ENCODE results near the gene RHOG. TPM values are rescaled to one million over a fixed set of nuclear protein-coding genes. Genes with fewer than 3 reads are reported as not detected.

Gene RHOG
- total RNA-seq: 17.5 and 21.7 TPM in 2 replicates

DNA sequence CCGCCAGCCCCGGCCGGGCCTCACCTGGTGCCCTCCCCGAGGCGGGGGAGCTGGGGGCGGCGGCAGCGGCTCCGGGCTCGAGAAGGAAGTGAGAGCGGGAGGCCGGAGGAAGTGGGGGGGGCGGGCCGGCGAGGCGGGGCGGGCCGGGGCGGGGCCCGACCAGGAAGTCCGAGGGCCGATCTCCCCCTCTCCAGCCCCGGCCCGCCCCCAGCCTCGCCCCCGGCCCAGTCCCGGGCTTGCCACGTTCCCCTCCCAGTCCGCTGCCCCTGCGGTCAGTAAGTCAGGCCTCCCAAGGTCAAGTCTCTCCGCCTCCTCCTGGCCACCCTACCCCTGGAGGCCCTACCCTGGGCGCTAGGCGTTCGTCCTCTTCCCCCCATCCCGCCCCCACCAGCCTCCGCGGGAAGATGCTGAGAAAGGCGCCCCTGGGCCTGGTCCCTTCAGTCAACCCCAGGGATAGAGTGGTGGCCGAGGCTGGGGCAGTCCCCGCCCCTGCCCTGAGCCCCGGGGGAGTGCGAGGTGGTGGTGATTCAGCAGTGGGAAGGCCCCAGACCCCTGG is at the start of gene RHOG:
RHOG (minus strand) TSS at position 90 of the 556 bp plus-strand sequence. CDS start 12,821 bp downstream, outside the sequence.

DNA sequence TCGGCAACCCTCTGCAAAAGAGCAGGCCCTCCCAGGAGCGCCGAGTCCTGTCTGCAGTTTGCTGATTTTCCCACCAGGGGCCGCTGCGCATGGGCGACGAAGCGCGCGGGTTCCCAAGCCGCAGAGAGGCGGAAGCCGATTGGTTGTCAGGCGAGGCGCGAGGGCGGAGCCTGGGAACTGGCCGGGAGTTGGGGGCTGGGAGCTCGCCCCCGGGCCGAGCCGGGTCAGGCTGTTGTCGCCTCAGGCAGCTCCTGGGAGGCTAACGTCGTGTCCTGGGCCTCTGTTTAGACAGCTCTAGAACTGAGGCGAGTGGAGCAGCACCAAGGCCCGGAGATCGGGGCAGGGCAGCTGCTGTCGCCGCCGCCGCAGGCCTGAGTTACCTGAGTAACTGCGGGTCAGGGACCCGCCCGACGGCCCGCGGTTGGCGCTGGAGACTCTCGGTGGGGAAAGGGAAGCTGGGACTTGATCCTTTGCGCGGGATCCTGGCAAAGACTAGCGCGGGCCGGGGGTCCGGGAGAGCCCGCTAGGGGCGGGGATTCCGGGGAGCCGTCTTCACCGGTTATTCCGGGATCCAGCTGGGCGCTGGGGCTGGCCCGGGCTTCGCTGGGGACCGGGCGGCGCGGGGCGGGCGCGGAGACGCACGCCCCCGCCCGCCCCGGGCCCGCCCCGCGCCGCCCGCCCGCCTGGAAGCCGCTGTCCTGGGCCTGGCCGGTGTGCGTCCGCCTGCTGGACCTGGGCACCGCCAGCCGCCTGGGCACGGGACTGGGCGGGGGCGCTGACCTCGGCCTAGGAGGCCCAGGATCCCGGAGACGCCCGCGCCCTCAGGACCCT is 14.4 kb upstream of the RHOG start, which contains the start of gene STIM1:
STIM1 (plus strand) TSS at position 688 of the 831 bp plus-strand sequence. CDS start 607 bp downstream, outside the sequence.

DNA sequence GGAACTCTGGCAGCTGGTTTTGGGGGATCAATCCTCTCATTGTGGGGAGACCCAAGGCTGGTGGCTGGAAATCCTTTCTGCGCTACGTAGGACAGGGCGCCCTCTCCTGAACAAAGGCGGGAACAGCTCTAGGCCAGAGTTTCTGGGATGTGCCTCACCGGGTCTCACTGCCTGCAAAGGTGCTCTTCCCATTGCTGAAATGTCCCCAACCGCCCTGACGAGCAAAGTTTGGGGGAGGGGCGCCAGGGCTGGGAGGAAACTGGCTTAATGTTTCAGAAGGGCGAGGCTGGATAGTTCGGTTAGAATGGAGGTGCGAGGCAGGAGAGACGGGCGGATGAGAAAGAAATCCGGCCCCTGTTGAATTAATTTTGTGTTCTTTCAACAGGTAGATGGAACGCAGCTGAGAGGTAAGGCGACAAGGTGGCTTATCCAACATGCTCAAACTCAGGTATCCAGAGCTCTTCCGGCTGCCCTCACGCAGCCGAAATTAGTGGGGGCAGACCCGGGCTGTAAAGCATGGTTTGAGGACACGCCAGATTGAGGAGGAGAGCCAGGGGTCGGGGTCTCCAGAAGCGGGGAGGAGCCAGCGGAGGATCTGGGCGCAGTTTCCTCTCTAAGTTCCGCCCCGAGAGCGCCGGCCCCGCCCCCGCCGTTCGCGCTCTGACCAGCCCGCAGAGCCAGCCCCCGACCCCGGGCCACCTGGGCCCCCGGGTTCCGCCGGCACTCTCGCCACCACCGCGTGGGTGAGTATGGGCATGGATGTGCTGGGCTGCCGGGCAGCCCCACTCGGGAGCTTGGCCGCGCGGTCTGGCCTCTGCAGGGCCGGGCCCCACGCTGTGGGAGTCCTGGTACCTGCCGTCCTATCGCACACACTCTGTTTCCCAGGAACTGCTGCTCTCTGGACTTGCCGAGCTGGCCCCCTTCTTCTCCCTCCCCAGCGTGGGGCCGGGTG is 32.6 kb downstream of the RHOG start, which contains the start of gene PGAP2:
PGAP2 (plus strand) TSS at position 652 of the 952 bp plus-strand sequence. CDS start 2,700 bp downstream, outside the sequence.

DNA sequence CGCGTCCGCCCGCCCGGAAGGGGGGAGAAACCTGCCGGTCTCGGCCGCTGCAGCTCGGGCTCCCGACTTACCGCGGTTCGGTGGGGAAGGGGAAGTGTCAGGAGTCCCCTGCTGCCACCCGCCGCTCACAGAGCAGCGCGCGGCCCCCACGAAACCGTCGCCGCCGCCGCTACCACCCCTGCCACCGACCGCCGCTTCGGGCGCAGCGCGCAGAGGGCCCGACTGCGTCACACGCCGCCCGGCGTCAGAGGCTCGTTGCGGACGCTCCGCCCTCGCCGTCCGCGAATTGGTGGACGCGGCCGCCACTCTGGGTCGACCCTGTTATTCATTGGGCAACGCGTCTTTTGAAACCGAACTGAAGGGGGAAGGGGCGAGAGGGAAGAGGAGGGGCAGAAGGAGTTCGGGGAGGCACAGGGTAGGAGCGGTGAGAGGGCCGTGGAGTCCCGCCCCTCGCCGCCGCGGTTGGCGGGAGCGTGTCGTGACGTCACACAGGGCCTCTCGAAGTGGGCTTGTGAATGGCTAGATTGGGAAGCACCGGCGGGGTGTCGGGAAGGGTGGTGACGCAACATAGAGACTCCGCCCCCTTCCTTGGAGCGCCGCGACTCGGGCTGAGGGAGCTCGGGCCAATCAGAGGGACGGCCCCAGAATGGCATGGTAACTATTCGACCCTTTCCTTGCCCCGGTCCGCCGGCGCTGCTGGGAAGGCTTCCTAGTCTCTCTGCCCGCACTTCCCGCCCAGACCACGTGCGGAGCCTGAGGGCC is 43.2 kb downstream of the RHOG start, which contains the start of gene NUP98:
NUP98 (minus strand) TSS at position 226 of the 762 bp plus-strand sequence. CDS start 15,437 bp downstream, outside the sequence.

Other genes with a start within 250 kb of the RHOG start
- gene ART5, start 199.0 kb downstream of the RHOG start, total RNA-seq: not detected in 2 replicates
- not detected in 2 replicates for gene ART1, start 195.8 kb downstream of the RHOG start, total RNA-seq
- gene CHRNA10, start 169.6 kb downstream of the RHOG start, total RNA-seq: 0.29 and 0.50 TPM in 2 replicates
- 100 and 161 TPM in 2 replicates for gene NUP98, start 43.4 kb downstream of the RHOG start, total RNA-seq
- 13.4 and 25.8 TPM in 2 replicates for gene PGAP2, start 32.4 kb downstream of the RHOG start, total RNA-seq
- 31.0 and 44.7 TPM in 2 replicates for gene STIM1, start 14.7 kb upstream of the RHOG start, total RNA-seq